GM12878 (cell line): ENCODE measurements around the gene TESPA1. TPM values are rescaled to one million over a fixed set of nuclear protein-coding genes. Genes with fewer than 3 reads are reported as not detected.

ENCODE experiments used
- ATAC-seq: fragments of 200-7000 bp; cut with Tn5 transposase; 3 replicates; pipeline ENCODE4 v1.9.1; 2020; ENCODE audit warnings: mild to moderate bottlenecking, moderate library complexity
- BruUV-seq: library from RNA; stranded (reverse); fragments of 400-500 nt; replicated peaks from 2 replicates; lab custom pipeline; 2021; lab: Mats Ljungman, UMichigan
- CTCF ChIA-PET: fragments of 300-600 bp; sonication (Branson Sonifier 250); formaldehyde crosslinking; extraction: SDS; loops from one replicate; lab custom pipeline; 2021; ENCODE audit warnings: inconsistent platforms; lab: Yijun Ruan, JAX
- POLR2A ChIA-PET: fragments of 350-600 bp; formaldehyde crosslinking; extraction: SDS; loops from one replicate; lab custom pipeline; 2021; ENCODE audit warnings: inconsistent platforms; lab: Charles Lee
- RAD21 ChIA-PET: fragments of 300-600 bp; sonication (Branson Sonifier 250); formaldehyde crosslinking; loops from one replicate; lab custom pipeline; 2023; ENCODE audit warnings: antibody characterized with exemption; ENCODE audit not compliant: unreplicated experiment; lab: Charles Lee
- SMC1A ChIA-PET: fragments of 300-600 bp; sonication (Branson Sonifier 250); formaldehyde crosslinking; loops from one replicate; lab custom pipeline; 2023; ENCODE audit not compliant: unreplicated experiment, uncharacterized antibody; lab: Charles Lee
- DNase-seq: peaks from one replicate; pipeline ENCODE4 v3.0.0-alpha.2; 2011; ENCODE audit warnings: low read depth, low spot score
- FAIRE-seq: peaks from 3 replicates; lab custom pipeline; 2011; peaks lifted over from hg19 to GRCh38; lab: Jason Lieb, UNC
- H2AFZ ChIP-seq: 2 replicates; pipeline ENCODE4 v1.6.0; 2011; ENCODE audit warnings: low read depth, low read length, control low read depth; ENCODE audit not compliant: control insufficient read depth
- H3K27ac ChIP-seq: 2 replicates; pipeline ENCODE4 v1.5.1; 2011; ENCODE audit warnings: control low read depth; ENCODE audit not compliant: control insufficient read depth, insufficient read depth
- H3K27me3 ChIP-seq, 2 experiments: replicated peaks in 1 of 2; 2 replicates each; pipeline versions ENCODE4 v1.6.0 to v1.6.1; 2011; ENCODE audit warnings: low read length in 1 of 2; ENCODE audit not compliant: control insufficient read depth in 2 of 2, insufficient read depth in 2 of 2
- H3K36me3 ChIP-seq, 2 experiments: 2 replicates each; pipeline ENCODE4 v1.5.1; 2011; ENCODE audit warnings: low read length in 1 of 2; ENCODE audit not compliant: control insufficient read depth in 2 of 2, insufficient read depth in 2 of 2
- H3K4me1 ChIP-seq: 2 replicates; pipeline ENCODE4 v1.6.1; 2011; ENCODE audit warnings: mild to moderate bottlenecking, low read length, moderate library complexity, mixed read lengths; ENCODE audit not compliant: control insufficient read depth, insufficient read depth
- H3K4me2 ChIP-seq: 2 replicates; pipeline ENCODE4 v1.6.0; 2011; ENCODE audit warnings: control low read depth; ENCODE audit not compliant: control insufficient read depth, insufficient read depth
- H3K4me3 ChIP-seq: fragments of 200-600 bp; sonication (generic); 2 replicates; pipeline ENCODE4 v1.5.1; 2016
- H3K79me2 ChIP-seq: 2 replicates; pipeline ENCODE4 v1.6.0; 2011; ENCODE audit warnings: low read length; ENCODE audit not compliant: control insufficient read depth, insufficient read depth
- H3K9ac ChIP-seq: 2 replicates; pipeline ENCODE4 v1.8.0; 2011; ENCODE audit warnings: low read length, control low read depth, mixed read lengths; ENCODE audit not compliant: control insufficient read depth, insufficient read depth
- H3K9me3 ChIP-seq: replicated peaks from 3 replicates; pipeline ENCODE4 v1.5.1; 2011; ENCODE audit warnings: mild to moderate bottlenecking, low read length; ENCODE audit not compliant: control insufficient read depth, insufficient read depth
- H4K20me1 ChIP-seq: 2 replicates; pipeline ENCODE4 v1.6.0; 2011; ENCODE audit not compliant: control insufficient read depth, insufficient read depth
- ATF7 ChIP-seq: fragments of 450-650 bp; IDR thresholded peaks from 2 replicates; pipeline ENCODE4 v1.6.1; 2016; ENCODE audit warnings: low read depth, mild to moderate bottlenecking
- CREB1 ChIP-seq: IDR thresholded peaks from 2 replicates; pipeline ENCODE4 v1.6.1; 2012; ENCODE audit warnings: low read depth, mild to moderate bottlenecking, inconsistent platforms
- DPF2 ChIP-seq: fragments of 450-650 bp; IDR thresholded peaks from 2 replicates; pipeline ENCODE4 v1.6.1; 2017; ENCODE audit warnings: mild to moderate bottlenecking
- E2F4 ChIP-seq: IDR thresholded peaks from 2 replicates; pipeline ENCODE4 v1.6.1; 2012; ENCODE audit warnings: low read depth, low read length, improper control_type of control experiment
- HDAC6 ChIP-seq: fragments of 200-600 bp; sonication (generic); IDR thresholded peaks from one replicate; pipeline ENCODE4 v1.8.0; 2017; ENCODE audit warnings: antibody characterized with exemption; ENCODE audit not compliant: unreplicated experiment
- HDGF ChIP-seq: fragments of 450-650 bp; IDR thresholded peaks from 2 replicates; pipeline ENCODE4 v1.6.1; 2016; ENCODE audit warnings: antibody characterized with exemption
- KDM1A ChIP-seq: fragments of 200-600 bp; sonication (generic); IDR thresholded peaks from 2 replicates; pipeline ENCODE4 v1.6.1; 2016; ENCODE audit warnings: borderline replicate concordance
- MTA3 ChIP-seq: IDR thresholded peaks from 2 replicates; pipeline ENCODE4 v1.6.1; 2012; ENCODE audit warnings: low read length, inconsistent platforms, borderline replicate concordance
- NR2F1 ChIP-seq: fragments of 450-650 bp; conservative IDR thresholded peaks from 2 replicates; pipeline ENCODE4 v1.6.1; 2017; ENCODE audit warnings: mild to moderate bottlenecking
- ZBED1 ChIP-seq: IDR thresholded peaks from 2 replicates; pipeline ENCODE4 v1.6.1; 2016; ENCODE audit warnings: borderline replicate concordance
- WGBS: methylation state at CpG from one replicate; pipeline ENCODE4 v1.1.6; 2016; ENCODE audit warnings: low lambda C conversion rate; ENCODE audit not compliant: insufficient replicate concordance, insufficient coverage; ENCODE audit errors: missing lambda C conversion rate; 5-methylcytosine and 5-hydroxymethylcytosine counted together
- in situ Hi-C: fragments of 300-500 bp; cut with MboI; formaldehyde crosslinking; loops from 9 replicates; pipeline ENCODE4 v1.14.3; 2018; ENCODE audit warnings: mixed read lengths
- intact Hi-C: fragments of 100-400 bp; cut with micrococcal nuclease; formaldehyde crosslinking; loops from one replicate; pipeline ENCODE4 v1.14.2; 2022; ENCODE audit not compliant: unreplicated experiment
- polyA plus RNA-seq, 11 experiments: library from polyadenylated mRNA; depleted of rRNA in 4 of 11; unstranded in 6 of 11; stranded (reverse) in 5 of 11; fragments of >200 nt; fragmentation: Nextera tagmentation in 4 of 11; fragmentation: Illumina TruSeq in 1 of 11; extraction: Ambion mirVana in 4 of 11; extraction: Trizol in 1 of 11; gene quantifications; 1 replicate in 1 of 11; 2 replicates in 10 of 11; pipeline versions ENCODE4 v1.2.1 to v1.2.3, GENCODE V29; 2011 to 2016; ENCODE audit warnings: inconsistent platforms in 2 of 11, missing spikeins in 2 of 11, low read depth in 1 of 11
- total RNA-seq, 4 experiments: library from RNA; depleted of rRNA in 3 of 4; stranded (reverse); fragments of >200 nt in 3 of 4; fragmentation: Illumina TruSeq in 1 of 4; extraction: Trizol in 1 of 4; gene quantifications; 2 replicates each; pipeline versions ENCODE4 v1.2.1 to v1.2.3, GENCODE V29; 2013 to 2021

The TESPA1 gene
- total and polyA plus RNA-seq, 10 of the 15 experiments (the other 5 are each of a cell fraction or from before 2014, with no cell fraction given): 13.8 to 56.2 (median 23.9) TPM

- TF ChIP-seq NR2F1 (no peak), KDM1A (no peak), MTA3 (no peak)
Observed at GRCh38 chr12:54924972-54925707, 59.4 kb downstream of the TESPA1 start (continued).

GRCh38 chr12:54917001-54917488, 67.5 kb downstream of the TESPA1 start:
- Histone ChIP-seq H3K27ac (no peak overlapping the region), H3K4me3 (no peak overlapping the region), H3K4me1 (no peaks in the 10 kb centered on the region), H3K9me3 (no peaks in the 10 kb centered on the region; the same call in 2 of the 3 replicates), H3K27me3 (no peaks in the 10 kb centered on the region), H3K79me2 (no peaks in the 10 kb centered on the region), H3K36me3 (no peaks in the 10 kb centered on the region), H2AFZ (no peak overlapping the region), H3K4me2 (no peak overlapping the region), H4K20me1 (no peaks in the 10 kb centered on the region), H3K9ac (no peak overlapping the region)
- in situ Hi-C loops (no loop called here), intact Hi-C loops (no loop called here)
- TF ChIP-seq E2F4 (no peak), ATF7 (no peak), DPF2 (no peak), HDAC6 (no peak), CREB1 (no peak), HDGF (no peak), ZBED1 (no peak)
- FAIRE-seq: no peak
- no peak for ATAC-seq
- SMC1A ChIA-PET: no interaction called here
- 52% methylated on average over 19 of the region's 21 CpGs for WGBS
- no TSS peak for BruUV-seq
- CTCF ChIA-PET: interaction anchor here (0.9 to 1.0 kb wide), 2 partner anchors 40 to 215 kb away, joined by 3 to 4 read pairs; no protein-coding TSS in a partner anchor
- POLR2A ChIA-PET: no interaction called here
- RAD21 ChIA-PET: no interaction called here
- no peak for DNase-seq

Other genes starting within 250 kb of the TESPA1 start
- not detected in 2 replicates for gene MUCL1, start 130.2 kb downstream of the TESPA1 start, total RNA-seq (2014; rRNA removed)
- not detected in 2 replicates for gene MUCL1, start 130.2 kb downstream of the TESPA1 start, total RNA-seq (2014; rRNA removed; fragmentation: Illumina TruSeq; extraction: Trizol)
- not detected in 2 replicates for gene MUCL1, start 130.2 kb downstream of the TESPA1 start, total RNA-seq (2021)
- 0.68 TPM in 1 of 2 replicates, not detected in the other for gene MUCL1, start 130.2 kb downstream of the TESPA1 start, polyA plus RNA-seq (2011; rRNA removed)
- not detected in 2 replicates for gene MUCL1, start 130.2 kb downstream of the TESPA1 start, polyA plus RNA-seq (2014; fragmentation: Illumina TruSeq; extraction: Trizol)
- gene MUCL1, start 130.2 kb downstream of the TESPA1 start, polyA plus RNA-seq (2014; fragmentation: Nextera tagmentation; extraction: Ambion mirVana): not detected
- gene MUCL1, start 130.2 kb downstream of the TESPA1 start, polyA plus RNA-seq (2014; rRNA removed): not detected in 2 replicates
- gene MUCL1, start 130.2 kb downstream of the TESPA1 start, polyA plus RNA-seq (2016; fragmentation: Nextera tagmentation; extraction: Ambion mirVana): not detected
- not detected in 2 replicates for gene NEUROD4, start 35.2 kb upstream of the TESPA1 start, total RNA-seq (2014; rRNA removed)
- not detected in 2 replicates for gene NEUROD4, start 35.2 kb upstream of the TESPA1 start, total RNA-seq (2014; rRNA removed; fragmentation: Illumina TruSeq; extraction: Trizol)
- gene NEUROD4, start 35.2 kb upstream of the TESPA1 start, total RNA-seq (2021): not detected in 2 replicates
- not detected in 2 replicates for gene NEUROD4, start 35.2 kb upstream of the TESPA1 start, polyA plus RNA-seq (2011; rRNA removed)
- gene NEUROD4, start 35.2 kb upstream of the TESPA1 start, polyA plus RNA-seq (2014; fragmentation: Illumina TruSeq; extraction: Trizol): not detected in 2 replicates
- not detected for gene NEUROD4, start 35.2 kb upstream of the TESPA1 start, polyA plus RNA-seq (2014; fragmentation: Nextera tagmentation; extraction: Ambion mirVana)
- not detected in 2 replicates for gene NEUROD4, start 35.2 kb upstream of the TESPA1 start, polyA plus RNA-seq (2014; rRNA removed)
- under 1 TPM in 1 of 2 experiments, not detected in 1; 0.06 TPM for gene NEUROD4, start 35.2 kb upstream of the TESPA1 start, polyA plus RNA-seq (2016; fragmentation: Nextera tagmentation; extraction: Ambion mirVana)
- gene OR9K2, start 141.6 kb upstream of the TESPA1 start, total RNA-seq (2014; rRNA removed): not detected in 2 replicates
- not detected in 2 replicates for gene OR9K2, start 141.6 kb upstream of the TESPA1 start, total RNA-seq (2014; rRNA removed; fragmentation: Illumina TruSeq; extraction: Trizol)
- not detected in 2 replicates for gene OR9K2, start 141.6 kb upstream of the TESPA1 start, total RNA-seq (2021)
- not detected in 2 replicates for gene OR9K2, start 141.6 kb upstream of the TESPA1 start, polyA plus RNA-seq (2011; rRNA removed)
- not detected in 2 replicates for gene OR9K2, start 141.6 kb upstream of the TESPA1 start, polyA plus RNA-seq (2014; fragmentation: Illumina TruSeq; extraction: Trizol)
- gene OR9K2, start 141.6 kb upstream of the TESPA1 start, polyA plus RNA-seq (2014; fragmentation: Nextera tagmentation; extraction: Ambion mirVana): not detected
- gene OR9K2, start 141.6 kb upstream of the TESPA1 start, polyA plus RNA-seq (2014; rRNA removed): not detected in 2 replicates
- gene OR9K2, start 141.6 kb upstream of the TESPA1 start, polyA plus RNA-seq (2016; fragmentation: Nextera tagmentation; extraction: Ambion mirVana): not detected
- gene OR10A7, start 236.3 kb upstream of the TESPA1 start, total RNA-seq (2014; rRNA removed): not detected in 2 replicates
- gene OR10A7, start 236.3 kb upstream of the TESPA1 start, total RNA-seq (2014; rRNA removed; fragmentation: Illumina TruSeq; extraction: Trizol): not detected in 2 replicates
- gene OR10A7, start 236.3 kb upstream of the TESPA1 start, total RNA-seq (2021): not detected in 2 replicates
- not detected in 2 replicates for gene OR10A7, start 236.3 kb upstream of the TESPA1 start, polyA plus RNA-seq (2011; rRNA removed)
- not detected in 2 replicates for gene OR10A7, start 236.3 kb upstream of the TESPA1 start, polyA plus RNA-seq (2014; fragmentation: Illumina TruSeq; extraction: Trizol)
- gene OR10A7, start 236.3 kb upstream of the TESPA1 start, polyA plus RNA-seq (2014; fragmentation: Nextera tagmentation; extraction: Ambion mirVana): not detected
- not detected in 2 replicates for gene OR10A7, start 236.3 kb upstream of the TESPA1 start, polyA plus RNA-seq (2014; rRNA removed)
- not detected for gene OR10A7, start 236.3 kb upstream of the TESPA1 start, polyA plus RNA-seq (2016; fragmentation: Nextera tagmentation; extraction: Ambion mirVana)